ENCODE measurements around the gene SDK2. TPM values are rescaled to one million over a fixed set of nuclear protein-coding genes. Genes with fewer than 3 reads are reported as not detected.

The SDK2 gene
- polyA plus RNA-seq, 1 of the 3 experiments (the other 2 are of a cell fraction): 0.02 TPM

- Histone ChIP-seq H3K36me3 (replicated peaks in 1 of 2; ENCODE audit: control insufficient read depth in 1 of 2, insufficient read depth in 2 of 2, low read length in 1 of 2) (no peaks in the 10 kb centered on the region), H3K4me3 (ENCODE audit: low read depth in 2 of 2, low read length in 1 of 2) (no peak overlapping the region), H3K4me1 (ENCODE audit: control insufficient read depth in 1 of 2, insufficient read depth in 2 of 2, low read depth in 1 of 2, low read length in 1 of 2) (peaks cover 0 to 2% of the 10 kb centered on the region in 2 experiments; a peak in 1 of 4 replicates), H3F3A (replicated peaks; ENCODE audit: insufficient read depth) (no peaks in the 10 kb centered on the region), H3K27ac (ENCODE audit: low read depth in 2 of 2, low read length in 1 of 2) (no peak overlapping the region), H3K79me2 (ENCODE audit: insufficient read depth) (no peaks in the 10 kb centered on the region), H3K4me2 (no peak overlapping the region), H3K9me2 (no peaks in the 10 kb centered on the region), H3K27me3 (ENCODE audit: insufficient read depth) (no peaks in the 10 kb centered on the region), H3K9ac (no peak overlapping the region), H2AFZ (ENCODE audit: low read depth) (no peak overlapping the region), H3K9me3 (no peaks in the 10 kb centered on the region), H4K20me1 (ENCODE audit: insufficient read depth) (no peaks in the 10 kb centered on the region)
- DNase-seq: no peak
- TF ChIP-seq RAD21 (IDR thresholded peaks at IDR 0.05; ENCODE audit: low read length) (no peak), FOXJ3 (CRISPR knock-in tag; IDR thresholded peaks at IDR 0.05) (no peak), MEF2A (IDR thresholded peaks at IDR 0.05; ENCODE audit: borderline replicate concordance, low read depth) (no peak), ELF1 (IDR thresholded peaks at IDR 0.05) (no peak), RXRA (IDR thresholded peaks at IDR 0.05; ENCODE audit: borderline replicate concordance, low read depth) (no peak), NFIC (IDR thresholded peaks at IDR 0.05; ENCODE audit: borderline replicate concordance) (no peak), EZH2phosphoT487 (IDR thresholded peaks at IDR 0.05; ENCODE audit: borderline replicate concordance, low read depth) (no peak), MXI1 (IDR thresholded peaks at IDR 0.05; ENCODE audit: low read depth, low read length) (no peak), TAF1 (IDR thresholded peaks at IDR 0.05; ENCODE audit: borderline replicate concordance, low read depth, low read length) (no peak), TCF12 (IDR thresholded peaks at IDR 0.05) (no peak), JUND (IDR thresholded peaks at IDR 0.05) (no peak), SMC3 (IDR thresholded peaks at IDR 0.05; ENCODE audit: low read depth, low read length) (no peak), PBX3 (IDR thresholded peaks at IDR 0.05) (no peak)
- CTCF ChIA-PET: interaction anchor here (0.7 to 3.4 kb wide), 12 partner anchors 8 to 578 kb away, joined by 3 to 11 read pairs (median 3); no protein-coding TSS in a partner anchor
- 18% methylated on average over 2 of the region's 2 CpGs for WGBS (ENCODE audit: low lambda C conversion rate)
- POLR2A ChIA-PET: no interaction called here
Observed at GRCh38 chr17:73621685-73622084, 22.6 kb downstream of the SDK2 start.

GRCh38 chr17:73620414-73620813 is 23.8 kb downstream of the SDK2 start:
- no peak for DNase-seq
- Histone ChIP-seq H3K27ac (ENCODE audit: low read depth in 2 of 2, low read length in 1 of 2) (no peak overlapping the region), H3K9ac (no peak overlapping the region), H3K36me3 (replicated peaks in 1 of 2; ENCODE audit: control insufficient read depth in 1 of 2, insufficient read depth in 2 of 2, low read length in 1 of 2) (no peaks in the 10 kb centered on the region), H3K4me3 (ENCODE audit: low read depth in 2 of 2, low read length in 1 of 2) (no peak overlapping the region), H3F3A (replicated peaks; ENCODE audit: insufficient read depth) (no peaks in the 10 kb centered on the region), H3K4me2 (no peak overlapping the region), H4K20me1 (ENCODE audit: insufficient read depth) (no peaks in the 10 kb centered on the region), H3K9me3 (no peaks in the 10 kb centered on the region), H3K9me2 (no peaks in the 10 kb centered on the region), H3K27me3 (ENCODE audit: insufficient read depth) (no peaks in the 10 kb centered on the region), H2AFZ (ENCODE audit: low read depth) (no peak overlapping the region), H3K4me1 (ENCODE audit: control insufficient read depth in 1 of 2, insufficient read depth in 2 of 2, low read depth in 1 of 2, low read length in 1 of 2) (no peaks in the 10 kb centered on the region), H3K79me2 (ENCODE audit: insufficient read depth) (no peaks in the 10 kb centered on the region)
- WGBS (ENCODE audit: low lambda C conversion rate): 21% methylated on average over 3 of the region's 3 CpGs
- ChIA-PET POLR2A (no interaction called here), CTCF (interaction anchor here (0.6 to 3.0 kb wide), 6 partner anchors 9 to 191 kb away, joined by 3 to 11 read pairs (median 4); no protein-coding TSS in a partner anchor)
- TF ChIP-seq RAD21 (IDR thresholded peaks at IDR 0.05; ENCODE audit: low read length): no peak
- TF ChIP-seq TAF1 (IDR thresholded peaks at IDR 0.05; ENCODE audit: borderline replicate concordance, low read depth, low read length): no peak
- no peak for TF ChIP-seq GABPA (IDR thresholded peaks at IDR 0.05; ENCODE audit: low read depth)
- TF ChIP-seq MXI1 (IDR thresholded peaks at IDR 0.05; ENCODE audit: low read depth, low read length): no peak
- no peak for TF ChIP-seq YY1 (IDR thresholded peaks at IDR 0.05; ENCODE audit: low read depth)
- TF ChIP-seq, protein P1, sequence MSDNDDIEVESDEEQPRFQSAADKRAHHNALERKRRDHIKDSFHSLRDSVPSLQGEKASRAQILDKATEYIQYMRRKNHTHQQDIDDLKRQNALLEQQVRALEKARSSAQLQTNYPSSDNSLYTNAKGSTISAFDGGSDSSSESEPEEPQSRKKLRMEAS (IDR thresholded peaks at IDR 0.05; ENCODE audit: low read depth): no peak
- no peak for TF ChIP-seq TCF12 (IDR thresholded peaks at IDR 0.05)
- no peak for TF ChIP-seq SMC3 (IDR thresholded peaks at IDR 0.05; ENCODE audit: low read depth, low read length)
- no peak for TF ChIP-seq NRF1 (IDR thresholded peaks at IDR 0.05; ENCODE audit: low read depth, low read length)
